Gastrocnemius medialis (tissue), 4 donors: ENCODE measurements around the gene ZNF836.

Source experiments
- CTCF ChIP-seq, 5 experiments: fragments of 450-650 bp in 3 of 5; fragments of 200-600 bp in 2 of 5; sonication (generic) in 2 of 5; IDR thresholded peaks in 4 of 5; conservative IDR thresholded peaks in 1 of 5; 1 replicate in 4 of 5; 2 replicates in 1 of 5; pipeline ENCODE4 v1.5.1; 2016 to 2019; ENCODE audit warnings: antibody characterized with exemption in 5 of 5, mild to moderate bottlenecking in 3 of 5, moderate library complexity in 3 of 5
- POLR2A ChIP-seq, 2 donors: fragments of 450-650 bp; IDR thresholded peaks; one replicate each; pipeline ENCODE4 v1.6.1; 2017; ENCODE audit warnings: antibody characterized with exemption in 2 of 2, mild to moderate bottlenecking in 2 of 2, moderate library complexity in 2 of 2

- TF ChIP-seq CTCF (IDR thresholded peaks at IDR 0.05 in 4 of 5, conservative IDR thresholded peaks at IDR 0.05 in 1 of 5), result no peak
- TF ChIP-seq POLR2A (IDR thresholded peaks at IDR 0.05), result no peak
Measured at GRCh38 chr19:52110780-52111179, 60.6 kb downstream of the ZNF836 start.
